Neural cell (in vitro differentiated cells): ENCODE results near the gene FASTKD1.

Source experiments
- CTCF ChIP-seq: fragments of 450-650 bp; IDR thresholded peaks from 2 replicates; pipeline ENCODE4 v1.5.1; 2014; ENCODE audit warnings: antibody characterized with exemption, mild to moderate bottlenecking, moderate library complexity; ENCODE audit not compliant: poor library complexity, severe bottlenecking
- EZH2 ChIP-seq: fragments of 200-600, 300-800 bp; shearing (Covaris generic), sonication (generic); IDR thresholded peaks from 2 replicates; pipeline ENCODE4 v1.6.1; 2014; ENCODE audit warnings: antibody characterized with exemption, low read length, borderline replicate concordance, mild to moderate bottlenecking; ENCODE audit not compliant: insufficient read depth, poor library complexity, severe bottlenecking
- MXI1 ChIP-seq: fragments of 450-650 bp; conservative IDR thresholded peaks from 2 replicates; pipeline ENCODE4 v1.6.1; 2014; ENCODE audit warnings: antibody characterized with exemption, mild to moderate bottlenecking; ENCODE audit not compliant: poor library complexity, severe bottlenecking
- POLR2AphosphoS5 ChIP-seq: IDR thresholded peaks from 2 replicates; pipeline ENCODE4 v1.6.1; 2012
- REST ChIP-seq: IDR thresholded peaks from 2 replicates; pipeline ENCODE4 v1.6.1; 2012; ENCODE audit warnings: borderline replicate concordance

- TF ChIP-seq CTCF = no peak
- TF ChIP-seq POLR2AphosphoS5 = no peak
- TF ChIP-seq EZH2 = no peak
- TF ChIP-seq MXI1 = no peak
- TF ChIP-seq REST = no peak
Measured at GRCh38 chr2:169599568-169599967, 25.9 kb upstream of the FASTKD1 start.
